Tibial nerve (tissue), 4 donors: ENCODE data around the gene RAB36. TPM values are rescaled to one million over a fixed set of nuclear protein-coding genes. Genes with fewer than 3 reads are reported as not detected.
A peak's percentile ranks its signal among the peaks of the same experiment; 100 is the strongest.

Source experiments
- DNase-seq, 2 donors: peaks; one replicate each; pipeline ENCODE4 v3.0.0-alpha.2; 2019; ENCODE audit warnings: low spot score in 2 of 2
- H3K27ac ChIP-seq, 4 donors: fragments of 200-600 bp; sonication (generic) in 3 of 4; one replicate each; pipeline ENCODE4 v1.5.1; 2017 to 2019; ENCODE audit warnings: mild to moderate bottlenecking in 1 of 4
- H3K27me3 ChIP-seq, 2 donors: fragments of 200-600 bp; sonication (generic) in 1 of 2; one replicate each; pipeline versions ENCODE4 v1.5.1 to v1.6.0; 2017 to 2019
- H3K36me3 ChIP-seq, 3 donors: fragments of 200-600 bp; sonication (generic); one replicate each; pipeline ENCODE4 v1.5.1; 2018 to 2019
- H3K4me1 ChIP-seq, 4 donors: fragments of 200-600 bp; sonication (generic) in 3 of 4; one replicate each; pipeline ENCODE4 v1.5.1; 2017 to 2019
- H3K4me3 ChIP-seq, 4 donors: fragments of 200-600 bp; sonication (generic) in 3 of 4; one replicate each; pipeline ENCODE4 v1.5.1; 2017 to 2019; ENCODE audit warnings: mild to moderate bottlenecking in 1 of 4, moderate library complexity in 1 of 4
- H3K9me3 ChIP-seq, 4 donors: fragments of 200-600 bp; sonication (generic) in 3 of 4; one replicate each; pipeline ENCODE4 v1.5.1; 2017 to 2019
- CTCF ChIP-seq, 5 experiments: fragments of 200-600 bp in 3 of 5; fragments of 450-650 bp in 2 of 5; sonication (generic) in 3 of 5; IDR thresholded peaks; one replicate each; pipeline ENCODE4 v1.5.1; 2016 to 2019; ENCODE audit warnings: antibody characterized with exemption in 5 of 5, mild to moderate bottlenecking in 3 of 5, moderate library complexity in 2 of 5
- EP300 ChIP-seq, 2 donors: sonication (generic); formaldehyde crosslinking; IDR thresholded peaks; one replicate each; pipeline ENCODE4 v1.6.1; 2017; ENCODE audit warnings: antibody characterized with exemption in 2 of 2, mild to moderate bottlenecking in 1 of 2
- POLR2A ChIP-seq, 2 donors: fragments of 450-650 bp; IDR thresholded peaks; one replicate each; pipeline ENCODE4 v1.6.1; 2017; ENCODE audit warnings: antibody characterized with exemption in 2 of 2, mild to moderate bottlenecking in 2 of 2, moderate library complexity in 2 of 2
- WGBS, 2 donors: methylation state at CpG; one replicate each; pipeline ENCODE4 v1.1.5; 2018; 5-methylcytosine and 5-hydroxymethylcytosine counted together
- total RNA-seq, 4 donors: library from RNA; depleted of rRNA; stranded (reverse); fragments of >200 nt; gene quantifications; one replicate each; pipeline ENCODE4 v1.1.0, GENCODE V29; 2016

Gene RAB36
- total RNA-seq, 4 donors from 2014 or later: 4.9 to 7.5 (median 6.1) TPM

GRCh38 chr22:23179381-23180299 is 34.4 kb downstream of the RAB36 start:
- peaks cover 0 to 57% (median 41%) of the 10 kb centered on the region in 4 donors for H3K4me1 ChIP-seq
- H3K27ac ChIP-seq: peak overlapping the region; percentile 74 to 91 (median 86)
- WGBS, 2 donors: 30 to 59% methylated on average over 9 to 25 of the region's 25 CpGs
- no peaks in the 10 kb centered on the region for H3K27me3 ChIP-seq
- peak in 1 of 2 donors; percentile 36 for DNase-seq
- peaks cover 0 to 11% (median 0%) of the 10 kb centered on the region in 4 donors for H3K9me3 ChIP-seq
- TF ChIP-seq CTCF (IDR thresholded peaks at IDR 0.05) (no peak), EP300 (IDR thresholded peaks at IDR 0.05) (no peak), POLR2A (IDR thresholded peaks at IDR 0.05) (no peak)
- peak overlapping the region; percentile 44 to 84 (median 58) for H3K4me3 ChIP-seq
- peaks cover 0 to 9% (median 0%) of the 10 kb centered on the region in 3 donors for H3K36me3 ChIP-seq

GRCh38 chr22:23180301-23180892 is 35.1 kb downstream of the RAB36 start, which contains the start of gene BCR:
Gene BCR (plus strand): TSS chr22:23180509. CDS start chr22:23180961, 452 bp downstream.
- H3K4me3 ChIP-seq: peak within 1 kb of the TSS; percentile 53 to 84 (median 63)
- peaks cover 0 to 64% (median 43%) of the 10 kb centered on the region in 4 donors for H3K4me1 ChIP-seq
- peak within 1 kb of the TSS; percentile 74 to 91 (median 86) for H3K27ac ChIP-seq
- WGBS, 2 donors: 0% methylated on average over 1 to 11 of the region's 88 CpGs
- H3K27me3 ChIP-seq: no peaks in the 10 kb centered on the region
- peaks cover 0 to 11% (median 0%) of the 10 kb centered on the region in 4 donors for H3K9me3 ChIP-seq
- TF ChIP-seq POLR2A (IDR thresholded peaks at IDR 0.05) (peak; percentile 72 to 80), CTCF (IDR thresholded peaks at IDR 0.05) (peak in 3 of 5 experiments; percentile 8 to 53 (median 12)), EP300 (IDR thresholded peaks at IDR 0.05) (peak in 1 of 2 donors; percentile 73)
- DNase-seq: peak; percentile 51 to 58
- H3K36me3 ChIP-seq: peaks cover 0 to 14% (median 0%) of the 10 kb centered on the region in 3 donors

GRCh38 chr22:23180893-23181720 is 35.8 kb downstream of the RAB36 start:
- peak overlapping the region; percentile 46 to 91 (median 68) for H3K27ac ChIP-seq
- peaks cover 0 to 4% (median 0%) of the 10 kb centered on the region in 4 donors for H3K9me3 ChIP-seq
- TF ChIP-seq POLR2A (IDR thresholded peaks at IDR 0.05) (no peak), CTCF (IDR thresholded peaks at IDR 0.05) (no peak), EP300 (IDR thresholded peaks at IDR 0.05) (no peak)
- no peaks in the 10 kb centered on the region for H3K27me3 ChIP-seq
- no peak for DNase-seq
- H3K4me1 ChIP-seq: peaks cover 0 to 71% (median 43%) of the 10 kb centered on the region in 4 donors
- H3K4me3 ChIP-seq: peak overlapping the region; percentile 53 to 84 (median 62)
- 4 to 24% methylated on average over 40 to 42 of the region's 112 CpGs for WGBS, 2 donors
- peaks cover 0 to 14% (median 0%) of the 10 kb centered on the region in 3 donors for H3K36me3 ChIP-seq

GRCh38 chr22:23181721-23182308 is 36.5 kb downstream of the RAB36 start:
- H3K4me3 ChIP-seq: peak overlapping the region; percentile 53 to 84 (median 62)
- H3K27ac ChIP-seq: peak overlapping the region; percentile 38 to 91 (median 60)
- peaks cover 0 to 17% (median 0%) of the 10 kb centered on the region in 3 donors for H3K36me3 ChIP-seq
- no peaks in the 10 kb centered on the region for H3K9me3 ChIP-seq
- H3K4me1 ChIP-seq: peaks cover 0 to 78% (median 43%) of the 10 kb centered on the region in 4 donors
- WGBS, 2 donors: 61 to 63% methylated on average over 25 to 42 of the region's 43 CpGs
- no peak for DNase-seq
- no peaks in the 10 kb centered on the region for H3K27me3 ChIP-seq
- TF ChIP-seq POLR2A (IDR thresholded peaks at IDR 0.05) (no peak), CTCF (IDR thresholded peaks at IDR 0.05) (no peak), EP300 (IDR thresholded peaks at IDR 0.05) (peak in 1 of 2 donors; percentile 3)
